Measurements from ENCODE around the gene ELL. TPM values are rescaled to one million over a fixed set of nuclear protein-coding genes. Genes with fewer than 3 reads are reported as not detected.
A peak's percentile ranks its signal among the peaks of the same experiment; 100 is the strongest.

The ELL gene
- polyA plus RNA-seq, 1 donor = 8.4 TPM

- no peak for DNase-seq
These were observed 31.1 kb downstream of the ELL start for GRCh38 chr19:18490728-18491127.

GRCh38 chr19:18489627-18490184 is 32.2 kb downstream of the ELL start:
- DNase-seq = no peak

GRCh38 chr19:18488838-18489626 is 32.8 kb downstream of the ELL start:
- peak; percentile 36 for DNase-seq

DNA sequence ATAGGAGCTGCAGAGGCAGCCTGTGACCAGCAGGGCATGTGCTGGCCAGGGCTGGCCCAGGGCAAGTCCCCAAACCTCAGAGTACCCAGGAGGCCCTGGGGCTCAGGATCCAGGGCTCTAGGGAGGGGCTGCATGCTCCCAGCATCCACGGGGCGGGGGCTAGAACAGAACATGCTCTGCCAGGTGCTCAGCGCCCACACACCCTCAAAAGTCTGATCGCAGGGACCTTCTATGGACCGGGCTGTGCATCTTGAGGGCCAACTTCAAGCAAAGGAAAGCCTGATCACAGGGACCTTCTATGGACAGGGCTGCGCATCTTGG is 33.5 kb downstream of the ELL start:
- no peak for DNase-seq

- DNase-seq = no peak
These were observed 34.1 kb downstream of the ELL start for GRCh38 chr19:18487576-18488402.

DNA sequence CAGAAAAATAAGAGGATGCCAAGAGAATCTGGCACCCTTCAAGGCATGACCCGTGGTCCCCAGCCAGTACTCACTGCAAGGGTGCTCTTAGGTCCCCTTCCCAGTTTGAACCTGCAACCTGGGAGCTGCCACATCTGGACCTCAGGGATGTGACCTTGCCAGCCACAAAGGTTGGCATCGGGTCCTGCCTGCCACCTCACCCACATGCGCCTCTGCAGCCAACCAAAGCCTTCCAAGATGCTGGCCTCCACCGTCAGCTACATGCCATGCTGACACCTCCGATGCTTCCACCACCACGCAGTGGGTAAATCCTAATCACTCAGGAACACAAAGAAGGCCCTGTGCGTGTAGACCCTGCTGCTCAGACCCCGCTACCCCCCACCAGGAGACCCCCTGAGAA is 35.1 kb downstream of the ELL start:
- no peak for DNase-seq

- DNase-seq = no peak
These were observed 36.9 kb downstream of the ELL start for GRCh38 chr19:18484992-18485391.

DNA sequence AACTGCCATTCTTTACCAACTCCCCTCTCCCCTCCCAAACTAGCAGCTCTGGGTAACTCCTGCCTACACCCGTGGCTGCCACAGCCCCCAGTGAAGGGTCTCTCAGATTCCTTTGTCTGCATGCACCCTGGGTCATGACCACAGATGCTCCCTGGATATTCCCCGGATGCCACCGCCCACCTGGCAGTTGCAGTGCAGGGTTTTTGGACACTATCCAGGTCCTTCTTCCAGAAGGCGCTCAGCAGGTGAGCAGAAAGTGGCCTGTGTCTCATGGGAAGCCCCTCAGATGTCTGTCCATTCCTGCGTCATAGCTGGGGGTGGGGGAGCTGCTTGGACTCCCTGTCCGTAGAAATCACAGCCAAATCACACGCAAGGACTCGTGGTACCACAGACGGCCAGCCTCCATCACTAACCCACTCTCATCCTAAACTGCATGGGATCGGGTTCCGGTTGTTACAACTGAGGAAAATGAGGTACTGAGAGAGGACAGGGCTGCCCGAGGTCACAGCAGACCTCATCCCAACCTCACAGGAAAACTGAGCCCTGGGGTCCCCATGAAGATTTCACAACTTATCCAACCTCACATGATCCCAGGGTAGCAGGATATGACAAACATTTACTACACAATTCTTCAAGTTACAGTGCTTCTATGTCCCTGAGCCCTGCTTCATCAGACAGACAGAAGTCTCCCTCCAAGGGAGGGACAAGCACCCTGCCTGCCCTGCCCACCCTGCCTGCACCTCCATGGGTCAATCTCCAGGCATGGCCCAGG is 38.6 kb downstream of the ELL start:
- DNase-seq = no peak

DNA sequence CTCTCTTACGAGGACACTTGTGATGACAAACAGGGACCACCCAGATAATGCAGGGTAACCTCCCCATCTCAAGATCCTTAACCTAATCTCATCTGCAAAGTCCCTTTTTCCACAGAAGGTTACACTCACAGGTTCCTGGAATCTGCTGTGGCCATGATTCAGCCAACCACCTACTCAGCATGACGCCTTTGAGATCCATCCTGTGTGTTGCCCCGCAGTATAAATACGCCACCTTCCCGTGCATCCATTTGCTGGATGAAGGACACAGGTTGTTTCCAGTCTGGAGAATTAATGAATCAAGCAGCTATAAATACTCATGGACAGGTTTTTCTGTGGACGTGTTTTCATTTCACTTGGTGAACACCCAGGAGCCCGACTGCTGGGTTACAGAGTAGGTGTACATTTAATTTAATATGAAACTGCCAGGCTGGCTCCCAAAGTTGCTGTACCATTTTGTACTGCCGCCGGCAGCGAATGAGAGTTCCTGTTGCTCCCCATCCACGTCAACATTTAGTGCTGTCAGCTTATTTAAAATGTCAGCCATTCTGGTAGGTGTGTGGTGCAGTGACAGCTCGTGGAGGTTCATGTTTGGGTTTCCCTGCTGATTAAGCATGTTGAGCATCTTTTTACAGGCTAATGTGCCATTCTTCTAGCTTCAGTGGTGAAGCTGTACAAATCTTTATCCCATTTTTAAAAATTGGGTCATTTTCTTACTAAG is 40.2 kb downstream of the ELL start:
- no peak for DNase-seq

DNA sequence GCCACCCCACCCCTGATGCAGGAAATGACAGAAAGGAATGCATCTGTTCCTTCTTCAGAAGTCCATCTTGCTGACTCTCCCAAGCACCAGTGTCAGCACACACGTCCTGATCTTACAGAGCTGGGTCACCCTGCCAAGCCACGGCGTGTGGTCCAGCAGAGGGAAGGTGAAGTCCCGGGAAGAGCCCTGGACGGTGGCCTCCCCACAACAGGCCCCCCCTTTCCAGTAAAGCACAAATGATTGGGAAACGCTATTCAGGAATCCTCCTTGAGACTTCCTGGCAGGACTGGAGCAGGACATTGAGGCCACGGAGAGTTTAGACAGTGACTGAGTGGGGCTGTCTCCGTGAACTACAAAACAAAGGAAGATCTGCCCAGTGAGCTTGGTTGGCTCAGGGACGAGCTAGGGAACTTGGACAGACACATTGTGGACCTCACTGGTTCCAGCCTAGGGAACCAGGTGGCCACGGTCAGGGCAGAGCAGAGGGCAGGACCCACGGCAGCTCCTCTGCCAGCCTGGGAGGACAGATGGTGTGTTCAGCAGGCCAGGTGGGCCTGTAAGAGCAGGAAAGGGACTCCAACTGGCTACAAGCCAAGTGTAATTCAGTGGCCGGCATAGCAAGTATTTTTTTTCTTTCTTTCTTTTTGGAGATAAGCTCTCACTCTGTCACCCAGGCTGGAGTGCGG is 41.7 kb downstream of the ELL start:
- DNase-seq = no peak

- no peak for DNase-seq
These were observed 43.1 kb downstream of the ELL start for GRCh38 chr19:18478545-18479311.

DNA sequence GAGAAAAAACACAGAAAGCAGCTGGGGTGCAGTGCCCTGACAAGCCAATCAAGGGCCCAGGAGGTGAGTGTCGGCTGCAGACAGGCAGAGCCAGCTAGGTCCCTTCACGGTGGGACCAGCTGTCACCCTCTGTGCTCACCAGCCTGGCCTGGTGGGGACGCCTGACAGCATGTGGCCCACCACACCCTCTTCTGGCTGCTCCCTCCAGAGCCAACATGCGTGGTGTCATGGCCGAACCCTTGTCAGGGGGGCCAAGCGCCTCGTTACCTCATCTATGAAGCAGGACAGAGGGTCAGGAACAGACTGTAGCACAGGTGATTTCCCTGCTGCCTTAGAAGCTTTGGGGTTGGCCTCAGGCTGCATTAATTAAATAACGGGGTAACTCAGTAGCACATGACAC is 43.9 kb downstream of the ELL start:
- DNase-seq = no peak

- DNase-seq = no peak
These were observed 44.7 kb downstream of the ELL start for GRCh38 chr19:18477042-18477779.

- DNase-seq = no peak
These were observed 45.3 kb downstream of the ELL start for GRCh38 chr19:18476507-18477041.

GRCh38 chr19:18475762-18476331 is 46.0 kb downstream of the ELL start:
- DNase-seq = no peak

DNA sequence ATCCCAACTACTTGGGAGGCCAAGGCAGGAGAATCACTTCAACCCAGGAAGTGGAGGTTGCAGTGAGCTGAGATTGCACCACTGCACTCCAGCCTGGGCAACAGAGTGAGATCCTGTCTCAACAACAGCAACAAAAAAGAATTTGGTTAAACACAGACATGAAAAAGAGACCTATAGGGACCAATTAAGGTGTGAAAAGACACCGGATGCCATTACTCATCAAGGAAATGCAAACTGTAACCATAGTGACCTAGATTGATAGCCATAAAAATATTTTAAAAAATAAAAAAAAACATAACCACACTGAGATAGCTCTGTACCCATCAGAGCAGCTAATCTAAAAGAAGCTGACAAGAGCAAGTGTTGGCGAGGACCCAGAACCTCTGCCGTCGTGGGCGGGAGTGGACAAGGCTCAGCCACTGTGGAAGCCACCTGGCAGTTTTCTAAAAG is 46.8 kb downstream of the ELL start:
- no peak for DNase-seq

DNA sequence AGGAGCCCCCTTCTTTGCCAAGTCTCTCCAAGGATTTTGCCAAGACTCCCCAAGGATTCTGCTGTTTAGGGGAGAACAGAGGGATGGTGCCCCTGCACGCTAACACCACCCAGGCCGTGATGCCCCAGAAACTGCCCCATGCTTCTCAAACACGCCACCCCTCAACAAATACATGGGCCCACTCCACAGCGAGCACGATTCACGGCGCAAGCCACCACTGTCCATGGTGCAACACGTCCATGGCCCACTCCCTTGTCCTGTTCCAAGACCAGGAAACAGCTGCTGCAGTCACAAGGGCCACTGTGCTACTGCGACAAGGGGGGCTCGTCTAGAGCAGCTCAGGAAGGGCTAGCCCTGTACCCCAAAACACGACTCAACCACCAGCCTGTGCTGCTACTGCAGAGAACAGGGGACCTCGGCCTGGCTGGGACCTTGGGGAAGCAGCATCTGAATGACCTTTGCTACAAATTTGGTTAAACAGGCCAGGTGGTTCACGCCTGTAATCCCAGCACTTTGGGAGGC is 47.4 kb downstream of the ELL start:
- DNase-seq = no peak

DNA sequence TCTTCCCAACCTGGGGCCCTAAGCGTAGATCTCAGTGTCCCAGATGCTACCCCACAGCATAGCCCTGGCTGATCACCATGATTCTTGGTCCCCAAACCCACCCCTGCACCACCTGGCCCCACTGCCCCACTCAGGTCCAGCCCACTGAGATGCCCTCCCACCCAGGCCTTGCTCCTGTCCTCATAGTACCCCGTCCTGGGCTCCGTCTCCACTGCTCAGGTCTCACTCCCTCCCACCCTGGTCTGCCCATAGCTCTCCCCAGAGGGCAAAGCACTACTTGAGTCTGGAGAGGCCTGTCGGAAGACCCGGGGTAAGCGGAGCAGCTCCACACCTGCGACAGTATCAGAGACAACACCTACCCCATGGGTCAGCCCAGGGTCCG is 48.2 kb downstream of the ELL start:
- no peak for DNase-seq
